Measurements from ENCODE around the gene SLC6A3. TPM values are rescaled to one million over a fixed set of nuclear protein-coding genes. Genes with fewer than 3 reads are reported as not detected.

SLC6A3 gene
- total and polyA plus RNA-seq, 2 donors (not counting 3 experiments of a cell fraction or from before 2014, with no cell fraction given), result not detected

- intact Hi-C loops (cut with micrococcal nuclease) (no loop called here), dilution Hi-C loops (cut with MboI; ENCODE audit: extremely low pct_ligation_motif_present, low sequenced_read_pairs) (no loop called here)
- DNase-seq (ENCODE audit: low read depth, low spot score) (no peak), FAIRE-seq (no peak)
- Histone ChIP-seq H3K4me2 (ENCODE audit: insufficient read depth, low read length) (no peak overlapping the region), H3K9me1 (replicated peaks; ENCODE audit: control insufficient read depth, extremely low read depth, insufficient read depth, low read length) (no peaks in the 10 kb centered on the region), H2AFZ (ENCODE audit: low read depth, low read length) (no peak overlapping the region), H3K4me3 (replicated peaks in 1 of 3; ENCODE audit: insufficient read depth in 1 of 3, low read depth in 1 of 3, low read length in 3 of 3) (no peak overlapping the region), H3K36me3 (ENCODE audit: control insufficient read depth in 2 of 2, extremely low read depth in 1 of 2, insufficient read depth in 2 of 2, low read length in 2 of 2) (peaks cover 4 to 22% of the 10 kb centered on the region in 2 experiments), H3K27ac (ENCODE audit: insufficient read depth, low read depth, low read length) (no peak overlapping the region), H3K79me2 (ENCODE audit: control insufficient read depth, insufficient read depth, low read length) (no peaks in the 10 kb centered on the region), H4K20me1 (replicated peaks; ENCODE audit: control insufficient read depth, extremely low read depth, insufficient read depth, low read length) (no peaks in the 10 kb centered on the region), H3K27me3 (ENCODE audit: control insufficient read depth in 2 of 2, insufficient read depth in 2 of 2, low read length in 2 of 2) (no peaks in the 10 kb centered on the region), H3K4me1 (ENCODE audit: control insufficient read depth, extremely low read depth, insufficient read depth, low read length) (no peaks in the 10 kb centered on the region), H3K9ac (replicated peaks; ENCODE audit: extremely low read depth, insufficient read depth, low read length) (no peak overlapping the region), H3K9me3 (replicated peaks; ENCODE audit: control insufficient read depth, insufficient read depth, low read length) (no peaks in the 10 kb centered on the region)
- CTCF ChIA-PET, result interaction anchor here (1.1 to 1.8 kb wide), 2 partner anchors 9 to 168 kb away, joined by 3 to 7 read pairs; no protein-coding TSS in a partner anchor
- no peak for TF ChIP-seq GATA2 (IDR thresholded peaks at IDR 0.05; ENCODE audit: insufficient read depth, insufficient read length, low read depth, low read length)
- no peak for TF ChIP-seq JUN (IDR thresholded peaks at IDR 0.05; ENCODE audit: borderline replicate concordance, insufficient read depth, insufficient read length, low read depth)
- no peak for TF ChIP-seq POLR2A (IDR thresholded peaks at IDR 0.05; ENCODE audit: low read depth, low read length)
- TF ChIP-seq MYC (IDR thresholded peaks at IDR 0.05; ENCODE audit: low read depth, low read length), result no peak
- TF ChIP-seq CTCF (IDR thresholded peaks at IDR 0.05; ENCODE audit: extremely low read depth in 1 of 2, insufficient read depth in 1 of 2, low read depth in 1 of 2, low read length in 2 of 2), result no peak
- TF ChIP-seq, protein P1, sequence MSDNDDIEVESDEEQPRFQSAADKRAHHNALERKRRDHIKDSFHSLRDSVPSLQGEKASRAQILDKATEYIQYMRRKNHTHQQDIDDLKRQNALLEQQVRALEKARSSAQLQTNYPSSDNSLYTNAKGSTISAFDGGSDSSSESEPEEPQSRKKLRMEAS (IDR thresholded peaks at IDR 0.05; ENCODE audit: insufficient read depth, insufficient read length), result no peak
- no peak for TF ChIP-seq FOS (IDR thresholded peaks at IDR 0.05; ENCODE audit: borderline replicate concordance, insufficient read depth, low read length)
- no peak for TF ChIP-seq POLR2AphosphoS5 (IDR thresholded peaks at IDR 0.05; ENCODE audit: insufficient read depth, low read depth, low read length)
- no peak for TF ChIP-seq EZH2 (IDR thresholded peaks at IDR 0.05; ENCODE audit: borderline replicate concordance, low read depth, low read length, severe bottlenecking)
- POLR2A ChIA-PET, result no interaction called here
- BruUV-seq (replicated peaks), result no TSS peak
These were observed 31.7 kb upstream of the SLC6A3 start for GRCh38 chr5:1476967-1477310.
